Astrocyte (in vitro differentiated cells and primary cell): ENCODE results near the gene MTO1. TPM values are rescaled to one million over a fixed set of nuclear protein-coding genes. Genes with fewer than 3 reads are reported as not detected.
"Not testable (repeated sequence)": the region's sequence is repeated elsewhere in the genome, so short reads cannot be mapped to it uniquely, and the experiment has no call there.

ENCODE experiments used
- DNase-seq: peaks from one replicate; pipeline ENCODE4 v3.0.0-alpha.2; 2010; ENCODE audit warnings: low read depth
- FAIRE-seq: peaks from 2 replicates; lab custom pipeline; 2011; peaks lifted over from hg19 to GRCh38; lab: Jason Lieb, UNC
- H2AFZ ChIP-seq: 2 replicates; pipeline ENCODE4 v1.6.0; 2012; ENCODE audit warnings: low read depth, low read length, inconsistent platforms
- H3K27ac ChIP-seq: 2 replicates; pipeline ENCODE4 v1.5.1; 2011; ENCODE audit warnings: low read depth, low read length, inconsistent platforms
- H3K27me3 ChIP-seq: 2 replicates; pipeline ENCODE4 v1.6.0; 2011; ENCODE audit warnings: low read length, inconsistent platforms; ENCODE audit not compliant: insufficient read depth
- H3K36me3 ChIP-seq: 2 replicates; pipeline ENCODE4 v1.5.1; 2011; ENCODE audit warnings: low read length, inconsistent platforms; ENCODE audit not compliant: insufficient read depth
- H3K4me1 ChIP-seq: 2 replicates; pipeline ENCODE4 v1.5.1; 2011; ENCODE audit warnings: low read length, inconsistent platforms; ENCODE audit not compliant: insufficient read depth
- H3K4me2 ChIP-seq: 2 replicates; pipeline ENCODE4 v1.6.0; 2012; ENCODE audit warnings: low read length, inconsistent platforms
- H3K4me3 ChIP-seq: 2 replicates; pipeline ENCODE4 v1.5.1; 2011; ENCODE audit warnings: low read depth, mild to moderate bottlenecking, low read length, inconsistent platforms; ENCODE audit not compliant: insufficient read depth
- H3K79me2 ChIP-seq: 2 replicates; pipeline ENCODE4 v1.6.0; 2012; ENCODE audit warnings: mild to moderate bottlenecking, low read length, inconsistent platforms; ENCODE audit not compliant: insufficient read depth
- H3K9ac ChIP-seq: 2 replicates; pipeline ENCODE4 v1.6.0; 2012; ENCODE audit warnings: mild to moderate bottlenecking, low read length, inconsistent platforms
- H3K9me3 ChIP-seq: 2 replicates; pipeline ENCODE4 v1.5.1; 2012; ENCODE audit warnings: low read depth, mild to moderate bottlenecking, low read length, inconsistent platforms; ENCODE audit not compliant: insufficient read depth
- H4K20me1 ChIP-seq: 2 replicates; pipeline ENCODE4 v1.6.0; 2012; ENCODE audit warnings: low read length, inconsistent platforms; ENCODE audit not compliant: insufficient read depth
- H3K27ac Mint-ChIP-seq: one replicate; pipeline ENCODE4 v1.8.0; 2021; ENCODE audit warnings: mild to moderate bottlenecking, mixed read lengths; ENCODE audit not compliant: unreplicated experiment
- H3K27me3 Mint-ChIP-seq: one replicate; pipeline ENCODE4 v1.8.0; 2021; ENCODE audit warnings: low read depth, mixed read lengths; ENCODE audit not compliant: unreplicated experiment
- H3K36me3 Mint-ChIP-seq: one replicate; pipeline ENCODE4 v1.8.0; 2021; ENCODE audit warnings: low read depth, mixed read lengths; ENCODE audit not compliant: unreplicated experiment
- H3K4me1 Mint-ChIP-seq: one replicate; pipeline ENCODE4 v1.8.0; 2021; ENCODE audit warnings: low read depth, mixed read lengths; ENCODE audit not compliant: unreplicated experiment
- H3K4me3 Mint-ChIP-seq: one replicate; pipeline ENCODE4 v1.8.0; 2021; ENCODE audit warnings: mild to moderate bottlenecking, moderate library complexity, mixed read lengths; ENCODE audit not compliant: unreplicated experiment
- H3K9me3 Mint-ChIP-seq: one replicate; pipeline ENCODE4 v1.8.0; 2021; ENCODE audit warnings: mild to moderate bottlenecking, mixed read lengths; ENCODE audit not compliant: unreplicated experiment
- CTCF ChIP-seq: IDR thresholded peaks from 2 replicates; pipeline ENCODE4 v1.5.1; 2011; ENCODE audit warnings: low read depth, mild to moderate bottlenecking, inconsistent platforms, low read length, moderate library complexity; ENCODE audit not compliant: insufficient read depth
- EZH2 ChIP-seq: IDR thresholded peaks from 2 replicates; pipeline ENCODE4 v1.6.1; 2012; ENCODE audit warnings: mild to moderate bottlenecking, low read length, inconsistent platforms; ENCODE audit not compliant: insufficient read depth
- total RNA-seq: library from RNA; stranded (reverse); gene quantifications from 2 replicates; pipeline ENCODE4 v1.2.1, GENCODE V29; 2021

MTO1 gene
- total RNA-seq, 1 donor from 2014 or later: 17.6 TPM

GRCh38 chr6:73555380-73555949, 93.9 kb downstream of the MTO1 start:
- H3K4me3 Mint-ChIP-seq: not testable (repeated sequence)

GRCh38 chr6:73556836-73557235, 95.3 kb downstream of the MTO1 start:
- Histone ChIP-seq H3K4me1 (no peaks in the 10 kb centered on the region), H3K4me3 (no peak overlapping the region), H2AFZ (no peak overlapping the region), H3K9me3 (no peaks in the 10 kb centered on the region), H3K36me3 (no peaks in the 10 kb centered on the region), H3K27ac (no peak overlapping the region), H4K20me1 (no peaks in the 10 kb centered on the region), H3K79me2 (no peaks in the 10 kb centered on the region), H3K9ac (no peak overlapping the region), H3K27me3 (no peaks in the 10 kb centered on the region), H3K4me2 (no peak overlapping the region)
- H3K4me3 Mint-ChIP-seq: no peak overlapping the region
- H3K4me1 Mint-ChIP-seq: peaks cover 17% of the 10 kb centered on the region
- no peak for DNase-seq
- TF ChIP-seq CTCF (no peak), EZH2 (no peak)
- no peaks in the 10 kb centered on the region for H3K27me3 Mint-ChIP-seq
- H3K36me3 Mint-ChIP-seq: no peaks in the 10 kb centered on the region
- H3K9me3 Mint-ChIP-seq: no peaks in the 10 kb centered on the region
- FAIRE-seq: no peak
- no peak overlapping the region for H3K27ac Mint-ChIP-seq

More at GRCh38 chr6:73555380-73555949, 93.9 kb downstream of the MTO1 start:
- not testable (repeated sequence) for H3K79me2 ChIP-seq, H3K27me3 Mint-ChIP-seq, H3K27ac Mint-ChIP-seq, H3K9ac ChIP-seq, DNase-seq, H2AFZ ChIP-seq, H3K36me3 ChIP-seq, H3K9me3 Mint-ChIP-seq, H3K9me3 ChIP-seq, H3K27ac ChIP-seq, H3K27me3 ChIP-seq, H4K20me1 ChIP-seq, H3K4me1 ChIP-seq, H3K36me3 Mint-ChIP-seq, H3K4me3 ChIP-seq, FAIRE-seq, H3K4me2 ChIP-seq
- H3K4me1 Mint-ChIP-seq: peaks cover 12% of the 10 kb centered on the region

Other genes with a start within 250 kb of the MTO1 start
- not detected in 2 replicates for gene KHDC1L, start 236.2 kb upstream of the MTO1 start, total RNA-seq
- 2.5 and 2.9 TPM in 2 replicates for gene KHDC1, start 198.5 kb upstream of the MTO1 start, total RNA-seq
- gene DPPA5, start 107.5 kb upstream of the MTO1 start, total RNA-seq: not detected in 2 replicates
- not detected in 2 replicates for gene KHDC3L, start 99.1 kb upstream of the MTO1 start, total RNA-seq
- gene OOEP, start 91.8 kb upstream of the MTO1 start, total RNA-seq: not detected in 2 replicates
- not detected in 2 replicates for gene DDX43, start 66.9 kb upstream of the MTO1 start, total RNA-seq
- 0.16 and 0.34 TPM in 2 replicates for gene CGAS, start 9.4 kb upstream of the MTO1 start, total RNA-seq
- 7,239 and 8,216 TPM in 2 replicates for gene EEF1A1, start 59.3 kb downstream of the MTO1 start, total RNA-seq
- gene SLC17A5, start 192.3 kb downstream of the MTO1 start, total RNA-seq: 25.5 and 30.6 TPM in 2 replicates
- gene CD109, start 234.5 kb downstream of the MTO1 start, total RNA-seq: 18.3 and 22.9 TPM in 2 replicates